ENCODE data around the gene AFF3. TPM values are rescaled to one million over a fixed set of nuclear protein-coding genes. Genes with fewer than 3 reads are reported as not detected.

Gene AFF3
- total RNA-seq, 1 donor from 2014 or later, result 8.0 TPM

DNA sequence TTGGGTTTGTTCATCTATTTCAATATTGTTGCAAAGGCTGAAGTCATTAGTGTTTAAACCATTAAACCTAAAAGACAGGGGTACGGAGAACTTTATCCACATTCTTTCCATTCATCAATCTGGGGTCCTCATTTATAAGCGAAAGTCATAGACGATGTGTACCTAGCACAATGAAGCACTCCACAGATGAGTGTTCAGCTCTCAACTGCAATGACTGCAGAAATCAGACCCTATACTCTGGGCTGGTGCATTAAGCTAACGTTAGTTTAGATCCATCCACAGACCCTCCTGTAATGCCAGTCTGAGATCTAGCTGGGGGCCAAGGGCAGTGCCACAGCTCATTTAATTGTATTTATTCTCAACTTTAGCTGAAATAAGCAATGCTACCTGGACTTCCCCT, 155.2 kb downstream of the AFF3 start:
- intact Hi-C loops (cut with micrococcal nuclease), result no loop called here
- no peaks in the 10 kb centered on the region for H3K27me3 ChIP-seq (ENCODE audit: low read depth)
- no peak overlapping the region for H3K27ac ChIP-seq (replicated peaks)
- H3K9me3 ChIP-seq (replicated peaks), result no peaks in the 10 kb centered on the region
- DNase-seq, result no peak
- no peak overlapping the region for H3K4me3 ChIP-seq
- peaks cover 26% of the 10 kb centered on the region for H3K4me1 ChIP-seq
- TF ChIP-seq, protein P1, sequence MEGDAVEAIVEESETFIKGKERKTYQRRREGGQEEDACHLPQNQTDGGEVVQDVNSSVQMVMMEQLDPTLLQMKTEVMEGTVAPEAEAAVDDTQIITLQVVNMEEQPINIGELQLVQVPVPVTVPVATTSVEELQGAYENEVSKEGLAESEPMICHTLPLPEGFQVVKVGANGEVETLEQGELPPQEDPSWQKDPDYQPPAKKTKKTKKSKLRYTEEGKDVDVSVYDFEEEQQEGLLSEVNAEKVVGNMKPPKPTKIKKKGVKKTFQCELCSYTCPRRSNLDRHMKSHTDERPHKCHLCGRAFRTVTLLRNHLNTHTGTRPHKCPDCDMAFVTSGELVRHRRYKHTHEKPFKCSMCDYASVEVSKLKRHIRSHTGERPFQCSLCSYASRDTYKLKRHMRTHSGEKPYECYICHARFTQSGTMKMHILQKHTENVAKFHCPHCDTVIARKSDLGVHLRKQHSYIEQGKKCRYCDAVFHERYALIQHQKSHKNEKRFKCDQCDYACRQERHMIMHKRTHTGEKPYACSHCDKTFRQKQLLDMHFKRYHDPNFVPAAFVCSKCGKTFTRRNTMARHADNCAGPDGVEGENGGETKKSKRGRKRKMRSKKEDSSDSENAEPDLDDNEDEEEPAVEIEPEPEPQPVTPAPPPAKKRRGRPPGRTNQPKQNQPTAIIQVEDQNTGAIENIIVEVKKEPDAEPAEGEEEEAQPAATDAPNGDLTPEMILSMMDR (IDR thresholded peaks at IDR 0.05; ENCODE audit: borderline replicate concordance), result no peak
- no peaks in the 10 kb centered on the region for H3K36me3 ChIP-seq

- H3K27ac ChIP-seq (replicated peaks), result peak overlapping the region; percentile 30
- DNase-seq, result no peak
- H3K9me3 ChIP-seq (replicated peaks), result no peaks in the 10 kb centered on the region
- H3K27me3 ChIP-seq (ENCODE audit: low read depth), result no peaks in the 10 kb centered on the region
- intact Hi-C loops (cut with micrococcal nuclease), result no loop called here
- TF ChIP-seq, protein P1 (IDR thresholded peaks at IDR 0.05; ENCODE audit: borderline replicate concordance), result no peak
- H3K36me3 ChIP-seq, result no peaks in the 10 kb centered on the region
- H3K4me3 ChIP-seq, result no peak overlapping the region
- H3K4me1 ChIP-seq, result peaks cover 26% of the 10 kb centered on the region
These were observed 157.4 kb downstream of the AFF3 start for GRCh38 chr2:99984799-99985515.

GRCh38 chr2:99982744-99983143, 159.6 kb downstream of the AFF3 start:
- intact Hi-C loops (cut with micrococcal nuclease), result no loop called here
- TF ChIP-seq, protein P1 (IDR thresholded peaks at IDR 0.05; ENCODE audit: borderline replicate concordance), result no peak

GRCh38 chr2:99981840-99982239, 160.6 kb downstream of the AFF3 start:
- Histone ChIP-seq H3K4me1 (peaks cover 14% of the 10 kb centered on the region), H3K4me3 (no peak overlapping the region), H3K27ac (replicated peaks) (no peak overlapping the region), H3K27me3 (ENCODE audit: low read depth) (no peaks in the 10 kb centered on the region), H3K9me3 (replicated peaks) (no peaks in the 10 kb centered on the region), H3K36me3 (no peaks in the 10 kb centered on the region)
- DNase-seq, result no peak
- TF ChIP-seq, protein P1 (IDR thresholded peaks at IDR 0.05; ENCODE audit: borderline replicate concordance), result no peak
- intact Hi-C loops (cut with micrococcal nuclease), result no loop called here

More at GRCh38 chr2:99982744-99983143, 159.6 kb downstream of the AFF3 start:
- Histone ChIP-seq H3K27ac (replicated peaks) (no peak overlapping the region), H3K4me1 (peaks cover 14% of the 10 kb centered on the region), H3K4me3 (no peak overlapping the region), H3K9me3 (replicated peaks) (no peaks in the 10 kb centered on the region), H3K27me3 (ENCODE audit: low read depth) (no peaks in the 10 kb centered on the region), H3K36me3 (no peaks in the 10 kb centered on the region)
- no peak for DNase-seq

GRCh38 chr2:99980176-99980575, 162.2 kb downstream of the AFF3 start:
- intact Hi-C loops (cut with micrococcal nuclease), result no loop called here
- TF ChIP-seq, protein P1 (IDR thresholded peaks at IDR 0.05; ENCODE audit: borderline replicate concordance), result no peak
- peaks cover 10% of the 10 kb centered on the region for H3K4me1 ChIP-seq
- no peaks in the 10 kb centered on the region for H3K36me3 ChIP-seq
- no peak overlapping the region for H3K27ac ChIP-seq (replicated peaks)
- H3K4me3 ChIP-seq, result no peak overlapping the region
- H3K9me3 ChIP-seq (replicated peaks), result no peaks in the 10 kb centered on the region
- no peaks in the 10 kb centered on the region for H3K27me3 ChIP-seq (ENCODE audit: low read depth)
- no peak for DNase-seq

All from left ventricle myocardium inferior (tissue), 1 donor.